ENCODE results near the gene SMAD9.
"Not testable (repeated sequence)": the region's sequence is repeated elsewhere in the genome, so short reads cannot be mapped to it uniquely, and the experiment has no call there.

SMAD9 gene

DNA sequence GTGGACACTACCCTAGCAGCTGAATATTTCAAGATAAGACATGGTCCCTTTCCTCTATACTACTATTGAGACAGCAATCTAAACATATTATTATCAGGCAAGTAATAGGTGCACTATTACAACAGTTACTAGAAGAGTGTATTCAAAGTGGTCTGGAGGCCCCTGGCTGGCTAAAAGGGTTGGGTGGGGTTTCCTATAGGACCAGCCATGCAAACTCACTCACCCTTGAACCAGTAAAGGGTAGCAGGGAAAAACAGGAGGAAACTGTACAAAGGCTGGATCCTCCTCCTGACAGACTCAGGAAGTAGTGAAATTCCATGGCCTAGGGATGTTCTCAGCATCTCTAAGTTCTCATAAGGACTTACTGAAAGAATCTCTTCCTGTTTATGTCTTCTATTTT lies 7.7 kb downstream of the SMAD9 start:
- DNase-seq (ENCODE audit: low read depth in 2 of 2) = no peak

DNA sequence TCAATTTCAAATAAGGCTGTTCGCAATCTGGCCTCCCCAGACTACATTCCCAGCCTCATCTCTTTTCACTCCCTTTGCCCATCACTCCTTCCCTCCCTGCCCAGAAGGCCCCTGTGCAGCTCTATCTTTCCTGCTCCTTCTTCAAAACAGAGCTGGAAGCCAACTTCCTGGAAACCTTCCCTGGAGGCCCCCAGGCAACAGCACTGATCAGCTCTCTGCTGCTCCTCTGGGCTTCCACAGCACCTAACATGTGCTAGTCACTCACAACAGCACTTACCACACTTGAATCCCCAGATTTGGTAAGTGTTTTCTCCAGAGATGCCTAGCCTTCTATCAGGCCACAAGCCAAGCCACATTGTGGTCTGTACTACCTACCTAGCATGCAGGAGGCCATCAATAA lies 9.5 kb downstream of the SMAD9 start:
- no peak for DNase-seq (ENCODE audit: low read depth in 2 of 2)

DNA sequence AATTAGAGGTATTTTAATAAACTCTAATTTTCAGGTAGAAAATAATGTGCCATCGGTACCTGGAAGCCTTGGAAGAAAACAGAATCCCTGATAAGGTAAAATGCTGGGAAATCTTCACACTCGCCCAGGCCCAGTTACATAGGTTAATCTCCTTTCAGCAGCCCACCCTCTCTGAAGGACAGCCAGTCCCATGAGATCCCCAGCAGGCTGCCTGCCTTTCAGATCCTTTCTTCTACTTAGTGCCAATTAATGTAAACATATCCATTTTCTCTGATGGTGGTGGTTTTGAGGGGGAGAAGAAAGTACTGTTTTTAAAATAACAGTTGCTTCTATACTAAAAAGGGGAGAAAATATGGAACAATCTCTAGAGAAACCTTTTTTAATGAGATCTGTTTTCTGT lies 12.2 kb downstream of the SMAD9 start:
- DNase-seq (ENCODE audit: low read depth in 2 of 2) = no peak

DNA sequence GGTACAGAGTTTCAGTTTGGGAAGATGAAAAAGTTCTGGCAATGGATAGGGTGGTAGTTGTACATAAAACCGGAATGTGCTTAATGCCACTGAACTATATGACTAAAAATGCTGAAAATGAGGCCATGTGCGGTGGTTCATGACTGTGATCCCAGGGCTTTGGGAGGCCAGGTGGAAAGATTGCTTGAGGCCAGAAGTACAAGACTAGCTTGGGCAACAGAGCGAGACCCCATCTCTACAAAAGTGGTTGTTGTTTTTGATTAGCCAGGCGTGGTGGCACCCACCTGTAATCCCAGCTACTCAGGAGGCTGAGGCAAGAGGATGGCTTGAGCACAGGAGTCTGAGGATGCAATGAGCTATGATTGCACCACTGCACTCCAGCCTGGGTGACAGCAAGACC lies 12.8 kb downstream of the SMAD9 start:
- no peak for DNase-seq (ENCODE audit: low read depth in 2 of 2)

DNA sequence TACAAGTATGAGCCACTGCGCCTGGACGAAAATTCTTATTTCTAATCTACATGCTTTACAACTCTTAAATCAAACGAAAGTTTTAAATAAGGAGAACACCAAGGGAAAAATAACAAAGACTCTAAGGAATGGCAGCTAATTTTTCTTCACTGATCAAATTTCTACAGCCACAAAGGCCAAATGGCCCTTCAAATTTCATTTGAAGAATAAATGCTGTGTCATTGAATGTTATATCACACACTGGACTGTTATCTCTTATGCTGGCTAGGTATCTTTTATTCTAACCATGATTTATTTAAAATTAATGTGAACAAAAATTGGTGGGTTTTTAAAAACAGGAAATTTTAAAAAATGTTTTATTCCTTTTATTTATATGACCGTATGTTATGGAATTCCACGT lies 14.1 kb downstream of the SMAD9 start:
- DNase-seq (ENCODE audit: low read depth in 2 of 2) = no peak

DNA sequence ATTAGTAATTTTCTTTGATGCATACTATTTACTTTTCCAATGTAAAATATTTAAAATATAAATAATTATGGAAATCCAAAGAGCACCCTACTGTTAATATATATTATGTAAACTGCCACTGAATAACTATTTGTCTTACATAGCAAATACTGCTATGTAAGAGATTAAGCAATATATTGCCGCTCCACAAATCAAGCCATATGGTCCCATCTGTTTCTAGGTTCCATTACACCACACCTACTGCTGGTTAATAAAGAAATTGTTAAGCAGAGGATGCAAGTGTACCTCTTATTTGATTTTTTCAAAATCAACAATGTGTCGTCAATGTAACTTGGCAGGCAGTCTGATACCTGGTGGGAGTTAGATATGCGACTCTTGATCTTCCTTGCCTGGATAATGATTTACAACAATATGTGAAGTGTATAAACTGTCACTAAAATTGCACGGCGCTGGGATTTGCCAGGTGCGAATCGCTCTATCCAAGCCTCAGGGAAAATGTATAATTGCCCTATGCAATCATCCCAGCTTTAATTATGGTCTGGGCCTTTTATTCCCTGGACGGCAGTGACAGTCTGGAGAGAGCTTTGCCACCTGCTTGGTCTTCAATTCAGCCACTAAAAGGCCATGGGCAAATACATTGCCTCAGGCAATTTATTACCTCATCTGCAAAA lies 16.0 kb downstream of the SMAD9 start:
- no peak for DNase-seq (ENCODE audit: low read depth in 2 of 2)

DNA sequence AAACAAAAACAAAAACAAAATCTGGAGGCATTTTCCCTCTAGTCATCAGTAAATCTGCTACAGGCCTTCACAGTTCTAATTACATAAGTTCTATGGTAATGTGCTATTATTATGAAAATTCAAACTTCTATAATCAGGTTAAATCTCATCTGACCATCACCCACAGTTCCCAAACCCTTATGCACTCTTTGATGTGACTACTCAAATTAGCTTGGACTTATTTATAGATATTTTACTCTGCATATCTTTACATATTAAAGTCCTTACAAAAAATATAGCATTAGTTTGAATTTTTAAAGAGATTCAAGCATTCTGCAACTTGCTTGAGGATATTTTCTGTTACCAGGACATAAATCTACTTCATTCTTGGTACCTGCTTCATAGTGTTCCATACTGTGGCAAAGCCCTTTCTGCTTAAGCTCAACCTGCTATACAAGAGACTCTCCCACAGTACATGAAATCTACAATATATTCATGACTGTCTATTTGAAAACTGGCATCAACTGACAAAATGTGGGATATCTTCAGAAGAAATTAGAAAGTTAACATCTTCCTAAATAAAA lies 22.9 kb downstream of the SMAD9 start:
- no peak for DNase-seq (ENCODE audit: low read depth in 2 of 2)

DNA sequence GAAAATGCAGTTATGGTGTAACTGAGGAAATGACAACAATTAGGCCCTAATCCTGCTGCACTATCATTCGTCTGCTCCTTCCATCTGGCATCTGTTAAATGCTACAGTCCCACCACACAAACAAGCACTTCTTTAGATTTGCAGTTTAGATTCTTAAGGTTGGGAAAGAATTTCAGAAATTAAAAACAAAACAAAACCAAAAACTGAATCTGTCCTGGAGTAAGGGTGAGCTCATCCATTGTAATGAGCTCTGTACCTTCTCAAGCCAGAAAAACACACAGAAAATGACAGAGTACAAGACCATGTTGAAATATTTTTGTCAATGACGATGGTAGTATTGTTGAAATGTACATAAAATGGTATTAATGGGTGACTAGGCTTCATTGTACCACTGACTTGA lies 28.3 kb downstream of the SMAD9 start:
- DNase-seq (ENCODE audit: low read depth in 2 of 2) = no peak

DNA sequence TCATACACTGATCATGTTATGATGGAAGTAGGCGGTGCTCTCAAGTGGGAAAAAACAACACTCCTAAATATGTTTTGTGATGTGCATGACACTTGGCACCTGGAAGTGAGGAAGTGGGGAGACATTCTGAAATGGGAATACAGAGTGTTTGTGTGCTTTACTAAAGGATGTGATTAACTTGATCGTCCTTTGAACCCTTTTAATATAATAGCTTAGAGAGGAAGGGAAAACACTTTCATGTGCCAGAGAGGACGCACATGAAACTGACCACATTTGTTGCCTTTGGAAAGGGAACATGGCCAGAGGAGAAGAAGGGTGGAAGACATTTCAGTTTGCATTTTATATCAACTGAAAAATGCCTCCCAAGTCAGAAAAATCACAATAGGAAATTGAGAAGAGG lies 31.4 kb downstream of the SMAD9 start:
- DNase-seq (ENCODE audit: low read depth in 2 of 2) = no peak

DNA sequence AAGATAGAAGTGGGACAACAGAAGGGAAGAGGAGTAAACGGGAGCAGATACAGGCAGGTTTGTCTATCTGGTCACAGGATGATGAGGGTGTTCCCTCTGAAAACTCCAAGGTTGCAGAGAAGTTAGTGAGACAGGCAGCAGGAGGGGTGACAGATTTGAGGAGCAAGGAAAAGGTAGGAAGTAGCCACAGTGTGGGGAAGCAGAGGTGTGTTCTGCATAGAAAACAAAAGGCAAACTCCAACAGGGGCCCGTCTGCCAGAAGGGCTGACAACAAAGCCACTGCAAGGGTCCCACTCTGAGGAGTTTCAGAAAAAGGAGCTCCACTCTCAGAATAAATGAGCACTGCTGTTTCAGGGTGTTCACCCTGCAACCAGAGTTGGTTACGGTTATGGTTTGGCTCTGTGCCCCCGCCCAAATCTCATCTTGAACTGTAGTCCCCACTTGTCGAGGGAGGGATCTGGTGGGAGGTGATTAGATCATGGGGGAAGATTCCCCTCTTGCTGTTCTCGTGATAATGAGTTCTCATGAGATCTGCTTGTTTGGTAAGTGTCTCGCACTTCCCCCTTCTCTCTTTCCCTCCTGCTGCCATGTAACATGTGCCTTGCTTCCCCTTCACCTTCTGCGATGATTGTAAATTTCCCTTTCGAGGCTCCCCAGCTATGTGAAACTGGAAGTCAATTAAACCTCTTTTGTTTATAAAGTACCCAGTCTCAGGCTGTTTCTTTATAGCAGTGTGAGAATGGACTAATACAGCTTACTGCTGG lies 32.1 kb downstream of the SMAD9 start:
- no peak for DNase-seq (ENCODE audit: low read depth in 2 of 2)

DNA sequence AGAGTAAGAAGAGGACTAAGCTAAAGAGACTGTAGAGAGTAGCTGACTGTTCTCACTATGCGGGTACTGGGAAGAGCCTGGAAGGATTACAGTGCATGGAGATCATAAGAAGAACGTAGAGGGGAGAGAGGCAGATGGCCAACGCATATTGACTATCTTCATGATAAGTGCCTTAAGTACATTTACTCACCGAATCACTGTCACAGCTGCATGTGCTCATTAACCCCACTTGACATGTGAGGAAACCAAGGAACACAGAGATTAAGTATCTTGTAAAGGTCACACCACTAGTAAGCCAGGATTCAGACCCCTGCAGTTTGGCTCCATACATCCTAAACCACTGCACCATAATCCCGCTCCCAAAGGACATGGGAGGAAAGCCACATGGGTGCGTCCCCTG lies 34.1 kb downstream of the SMAD9 start:
- DNase-seq (ENCODE audit: low read depth in 2 of 2) = no peak

DNA sequence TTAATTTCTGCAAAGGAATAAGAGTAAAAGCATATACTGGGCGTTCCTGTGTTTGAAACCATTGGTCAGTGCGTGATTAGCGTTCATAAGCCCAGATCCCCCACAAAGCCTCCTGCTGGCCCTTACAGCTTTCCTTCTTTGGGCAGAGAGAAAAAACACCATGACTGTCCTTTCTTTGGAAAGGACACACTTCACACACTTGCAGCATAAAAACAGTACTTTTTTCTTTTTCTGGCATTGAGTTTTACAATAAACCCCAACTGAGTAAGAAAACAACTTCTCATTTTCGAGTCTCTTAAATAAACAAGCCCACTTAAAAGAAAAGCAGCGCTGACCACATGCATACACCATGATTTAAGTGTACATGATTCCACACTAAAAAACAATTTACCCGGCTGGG lies 35.8 kb downstream of the SMAD9 start:
- DNase-seq (ENCODE audit: low read depth in 2 of 2) = no peak

DNA sequence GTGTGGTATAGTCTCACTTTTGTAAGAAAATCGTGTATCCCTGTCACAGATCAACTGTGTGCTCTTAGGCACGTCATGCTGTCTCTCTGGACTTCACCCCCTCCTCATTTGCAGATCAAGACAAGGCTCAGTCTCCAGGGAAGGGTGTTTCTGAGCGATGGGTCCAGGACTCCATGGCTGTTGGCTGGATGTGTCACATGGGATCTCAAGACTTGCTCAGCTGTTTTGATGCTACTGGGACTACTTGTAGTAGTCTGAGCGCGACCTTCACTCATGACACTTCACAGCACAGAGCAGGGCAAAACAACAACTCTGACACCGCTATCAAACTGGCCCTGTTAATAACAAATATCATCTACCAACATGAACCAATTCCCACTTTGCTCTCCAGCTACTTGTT lies 36.2 kb downstream of the SMAD9 start:
- DNase-seq (ENCODE audit: low read depth in 2 of 2) = no peak

DNA sequence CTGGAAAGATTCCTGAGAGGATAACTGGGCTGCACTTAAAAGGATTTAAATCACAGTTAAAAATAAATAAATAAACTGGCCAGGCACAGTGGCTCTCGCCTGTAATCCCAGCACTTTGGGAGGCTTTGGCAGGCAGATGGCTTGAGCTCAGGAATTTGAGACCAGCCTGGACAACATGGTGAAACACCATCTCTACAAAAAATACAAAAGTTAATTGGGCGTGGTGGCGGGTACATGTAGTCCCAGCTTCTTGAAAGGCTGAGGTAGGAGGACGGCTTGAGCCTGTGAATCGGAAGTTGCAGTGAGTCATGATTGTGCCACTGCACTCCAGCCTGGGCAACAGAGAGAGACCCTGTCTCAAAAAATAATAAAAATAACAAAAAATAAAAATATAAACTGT lies 36.6 kb downstream of the SMAD9 start:
- DNase-seq (ENCODE audit: low read depth in 2 of 2) = not testable (repeated sequence)

DNA sequence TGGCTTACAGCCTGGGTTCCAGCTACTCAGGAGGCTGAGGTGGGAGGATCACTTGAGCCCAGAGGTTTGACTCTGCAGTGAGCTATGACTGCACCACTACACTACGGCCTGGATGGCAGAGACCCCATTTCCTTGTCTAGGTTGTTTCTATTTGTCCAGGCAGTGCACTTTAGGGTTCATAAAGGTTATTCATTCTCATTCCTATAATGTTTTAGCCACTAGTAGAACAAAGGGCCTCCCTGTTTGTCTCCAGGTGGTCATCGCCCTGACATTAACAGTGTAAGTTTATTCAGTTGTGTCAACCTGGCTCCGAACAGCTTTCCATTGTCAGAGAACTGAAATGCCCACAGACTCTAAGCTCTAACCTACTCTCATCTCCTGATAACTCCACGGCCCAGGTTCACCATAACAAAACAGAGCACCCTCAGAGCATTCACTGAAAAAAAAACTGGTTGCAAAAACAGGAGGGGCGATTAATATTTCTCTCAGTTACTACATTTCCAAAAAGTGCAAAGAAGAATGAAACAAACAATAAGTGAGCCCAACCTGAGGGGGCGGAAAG lies 37.1 kb downstream of the SMAD9 start:
- no peak for DNase-seq (ENCODE audit: low read depth in 2 of 2)

DNA sequence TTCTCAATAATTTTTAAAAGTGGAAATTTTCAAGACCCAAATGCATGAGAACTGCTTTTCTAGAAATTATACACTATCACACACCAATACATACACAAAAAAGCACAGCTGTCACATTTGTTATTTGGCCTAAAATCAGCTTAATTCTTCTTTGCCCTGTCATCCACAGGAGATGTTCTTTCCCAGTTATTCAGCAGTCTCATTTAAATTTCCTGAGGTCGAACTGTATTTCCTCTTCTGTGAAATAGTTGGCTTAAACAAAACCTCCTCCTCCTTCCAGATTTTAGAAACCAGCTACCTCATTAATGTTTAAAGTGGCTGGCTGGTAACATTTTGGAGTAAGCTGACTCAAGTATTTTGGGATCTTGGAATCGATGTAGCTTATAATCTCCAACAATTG lies 39.1 kb downstream of the SMAD9 start:
- no peak for DNase-seq (ENCODE audit: low read depth in 2 of 2)

DNA sequence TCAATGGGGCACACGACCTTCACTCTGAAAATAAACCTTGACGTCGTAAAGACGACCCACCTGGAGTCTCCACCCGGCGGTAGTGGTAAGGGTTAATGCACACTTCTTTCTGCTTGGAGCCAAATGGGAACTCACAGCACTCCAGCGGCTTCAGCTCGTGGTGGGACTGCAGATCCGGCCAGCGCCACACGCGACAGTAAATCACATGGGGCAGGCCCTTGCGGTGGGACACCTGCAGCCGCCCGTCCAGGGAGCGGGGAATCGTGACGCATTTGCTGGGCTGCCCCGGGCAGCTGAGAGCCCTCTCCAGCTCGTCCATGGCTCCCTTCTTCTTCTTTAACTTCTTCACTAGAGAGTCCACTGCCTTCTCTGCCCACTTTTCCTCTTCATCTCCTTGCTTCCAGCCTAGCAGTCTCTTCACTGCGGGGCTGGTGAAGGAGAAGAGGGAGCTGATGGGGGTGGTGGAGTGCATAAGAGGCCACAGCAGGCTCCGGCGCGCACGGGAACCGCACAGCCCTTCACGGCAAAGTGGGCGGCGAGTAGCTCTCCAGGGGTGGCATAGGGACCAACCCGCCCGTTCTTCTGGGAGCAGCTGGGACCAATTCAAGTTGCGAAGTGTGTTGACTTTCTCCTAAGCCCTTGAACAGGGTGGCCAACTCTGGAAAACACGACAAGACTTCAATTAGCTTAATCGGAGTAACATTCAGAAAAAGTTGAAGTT lies 40.7 kb downstream of the SMAD9 start:
- no peak for DNase-seq (ENCODE audit: low read depth in 2 of 2)

DNA sequence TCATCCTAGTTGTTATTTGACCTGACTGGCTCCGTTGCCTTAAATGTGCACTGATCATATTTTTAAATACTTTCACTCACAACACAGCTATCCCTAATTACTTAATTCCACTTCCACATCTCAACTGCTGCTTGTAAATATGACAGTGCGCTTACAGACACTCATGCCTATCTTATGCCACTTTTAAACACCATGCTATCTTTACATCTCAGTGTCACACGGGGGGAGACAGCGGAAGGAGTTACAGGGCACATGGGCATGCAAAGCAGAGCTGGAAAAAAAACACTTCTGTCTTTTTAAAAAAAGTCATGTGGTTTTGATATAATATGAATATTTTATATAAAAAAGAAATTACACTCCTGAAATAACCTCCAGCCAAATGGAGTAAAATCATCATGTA lies 44.1 kb downstream of the SMAD9 start:
- no peak for DNase-seq (ENCODE audit: low read depth in 2 of 2)

DNA sequence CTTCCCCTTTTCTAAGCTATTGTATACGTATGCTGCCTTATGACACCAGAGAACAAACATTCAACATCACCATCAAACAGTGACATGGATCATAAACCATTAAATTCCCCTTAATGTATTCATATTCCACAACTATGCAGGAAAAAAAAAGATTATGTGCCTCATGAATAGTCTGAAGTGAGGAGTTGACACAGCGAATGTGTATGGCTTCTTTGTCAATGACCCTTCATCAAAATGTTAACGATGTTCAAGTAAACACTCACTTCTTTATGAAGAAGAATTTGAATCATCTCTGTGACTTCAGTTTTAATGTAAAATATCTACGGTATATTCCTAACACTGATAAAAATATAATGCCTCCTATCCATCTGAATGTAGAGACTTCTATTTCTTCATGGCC lies 44.6 kb downstream of the SMAD9 start:
- DNase-seq (ENCODE audit: low read depth in 2 of 2) = no peak

DNA sequence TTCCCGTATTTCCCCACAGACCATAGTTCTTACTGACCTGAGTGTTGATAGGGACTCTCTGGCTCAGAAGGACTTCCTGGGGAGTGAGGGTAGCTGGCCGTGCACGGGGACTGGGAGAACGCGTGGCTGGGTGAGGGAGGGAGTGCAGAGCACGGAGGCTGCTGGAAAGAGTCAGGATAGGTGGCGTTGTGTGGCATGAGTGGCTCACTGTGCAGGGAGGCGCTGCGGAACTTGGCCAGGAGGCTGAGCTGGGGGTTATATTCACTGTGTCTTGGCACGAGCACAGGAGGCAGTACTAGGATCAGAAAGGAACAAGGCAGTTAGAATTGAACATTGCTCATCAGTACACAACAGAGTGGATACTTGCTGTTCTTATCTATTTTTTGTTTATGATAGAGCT lies 47.4 kb downstream of the SMAD9 start:
- no peak for DNase-seq (ENCODE audit: low read depth in 2 of 2)

DNA sequence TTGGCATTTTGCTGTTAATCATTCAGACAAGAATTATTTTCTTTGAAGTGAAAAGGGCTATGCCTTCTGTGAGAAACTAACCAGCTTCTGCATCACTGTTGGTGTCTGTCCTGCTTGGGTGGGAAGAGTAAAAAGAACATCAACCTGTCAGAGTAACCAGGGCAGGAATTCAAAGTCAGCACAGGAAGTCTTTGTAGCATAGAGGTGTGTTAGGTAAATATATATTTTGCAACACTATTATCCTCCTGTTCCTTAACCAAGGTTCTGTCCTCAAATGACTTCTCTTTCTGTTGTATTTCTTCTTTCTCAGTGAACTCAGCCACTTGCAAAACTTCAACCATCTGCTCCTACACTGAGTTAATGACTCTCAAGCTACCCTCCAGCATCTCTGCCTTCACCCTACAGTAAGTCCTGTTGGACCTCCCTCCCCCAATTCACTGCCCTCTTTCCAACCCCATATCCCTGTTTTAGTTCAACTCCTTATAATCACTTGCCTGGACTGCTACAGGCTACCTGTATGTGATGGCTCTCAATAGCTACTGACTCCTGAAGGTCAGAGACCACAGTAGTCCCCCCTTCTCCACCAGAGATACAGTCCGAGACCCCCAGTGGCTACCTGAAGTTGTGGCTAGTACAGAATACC lies 49.9 kb downstream of the SMAD9 start:
- DNase-seq (ENCODE audit: low read depth in 2 of 2) = no peak

DNA sequence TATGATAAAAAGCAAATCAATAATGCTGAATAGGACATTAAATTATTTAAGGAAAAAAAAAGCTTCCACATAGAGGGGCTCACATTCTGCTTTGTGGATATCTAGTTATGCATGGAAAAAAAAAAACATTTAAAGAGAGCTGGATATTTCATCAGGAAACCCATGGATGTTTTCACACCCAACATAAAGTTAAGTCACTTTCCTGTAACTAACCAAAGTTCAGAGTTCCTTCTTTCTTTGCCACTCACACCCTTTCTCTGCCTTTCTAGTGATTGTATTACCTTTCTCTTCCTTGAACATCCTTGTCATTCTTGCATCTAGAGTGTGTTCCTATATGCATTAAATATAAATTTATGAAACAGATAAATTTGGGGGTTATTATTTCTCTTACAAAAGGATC lies 53.8 kb downstream of the SMAD9 start:
- no peak for DNase-seq (ENCODE audit: low read depth in 2 of 2)
